IMR-90 (cell line): ENCODE data around the gene FOXK1. TPM values are rescaled to one million over a fixed set of nuclear protein-coding genes. Genes with fewer than 3 reads are reported as not detected.

Experiments used
- ATAC-seq: fragments of 200-7000 bp; cut with Tn5 transposase; 2 replicates; pipeline ENCODE4 v1.9.1; 2020; ENCODE audit warnings: low read depth, mild to moderate bottlenecking, moderate library complexity
- BruUV-seq: library from RNA; stranded (reverse); fragments of 400-500 nt; replicated peaks from 2 replicates; lab custom pipeline; 2021; lab: Mats Ljungman, UMichigan
- CTCF ChIA-PET: fragments of 300-600 bp; formaldehyde crosslinking; extraction: SDS; loops from one replicate; lab custom pipeline; 2021; ENCODE audit warnings: antibody characterized with exemption; lab: Yijun Ruan, JAX
- POLR2A ChIA-PET: fragments of 300-600 bp; sonication (Branson Sonifier 250); formaldehyde crosslinking; loops from one replicate; lab custom pipeline; 2022; ENCODE audit warnings: antibody characterized with exemption; ENCODE audit not compliant: unreplicated experiment; lab: Charles Lee
- DNase-seq: peaks from one replicate; pipeline ENCODE4 v3.0.0; 2013
- H2AFZ ChIP-seq: replicated peaks from 2 replicates; pipeline ENCODE3; 2013; ENCODE audit warnings: low read length, mild to moderate bottlenecking; ENCODE audit not compliant: poor library complexity
- H2AK5ac ChIP-seq: 2 replicates; pipeline ENCODE4 v1.6.1; 2013; ENCODE audit warnings: low read depth, low read length, inconsistent platforms
- H2AK9ac ChIP-seq: replicated peaks from 2 replicates; pipeline ENCODE3; 2013; ENCODE audit warnings: mild to moderate bottlenecking, low read depth, low read length, moderate library complexity; ENCODE audit not compliant: poor library complexity
- H2BK120ac ChIP-seq: 2 replicates; pipeline ENCODE4 v1.6.1; 2013; ENCODE audit warnings: low read depth, low read length, inconsistent platforms
- H2BK15ac ChIP-seq: 3 replicates; pipeline ENCODE4 v1.6.1; 2013; ENCODE audit warnings: low read depth, low read length, inconsistent platforms
- H2BK20ac ChIP-seq: 2 replicates; pipeline ENCODE4 v1.6.1; 2013; ENCODE audit warnings: low read depth, mild to moderate bottlenecking, inconsistent platforms, low read length, moderate library complexity
- H2BK5ac ChIP-seq: 2 replicates; pipeline ENCODE4 v1.6.1; 2013; ENCODE audit warnings: mild to moderate bottlenecking, low read depth, low read length, inconsistent platforms; ENCODE audit not compliant: poor library complexity, severe bottlenecking
- H3K14ac ChIP-seq: replicated peaks from 2 replicates; pipeline ENCODE4 v1.6.1; 2013; ENCODE audit warnings: low read depth, low read length, inconsistent platforms
- H3K18ac ChIP-seq: 2 replicates; pipeline ENCODE4 v1.6.1; 2013; ENCODE audit warnings: low read depth, low read length, control low read depth
- H3K23ac ChIP-seq: 2 replicates; pipeline ENCODE4 v1.6.1; 2013; ENCODE audit warnings: low read depth, low read length, inconsistent platforms
- H3K27ac ChIP-seq: 2 replicates; pipeline ENCODE4 v1.5.1; 2013; ENCODE audit warnings: mild to moderate bottlenecking, control low read depth, low read length; ENCODE audit not compliant: insufficient read depth
- H3K27me3 ChIP-seq: 2 replicates; pipeline ENCODE4 v1.6.1; 2013; ENCODE audit warnings: low read length; ENCODE audit not compliant: control insufficient read depth, insufficient read depth
- H3K36me3 ChIP-seq: 2 replicates; pipeline ENCODE4 v1.6.1; 2013; ENCODE audit warnings: low read length, mixed read lengths; ENCODE audit not compliant: control insufficient read depth, insufficient read depth
- H3K4ac ChIP-seq: 2 replicates; pipeline ENCODE4 v1.6.1; 2013; ENCODE audit warnings: low read depth, low read length, inconsistent platforms
- H3K4me1 ChIP-seq: 2 replicates; pipeline ENCODE4 v1.6.1; 2013; ENCODE audit warnings: low read length, mixed read lengths; ENCODE audit not compliant: control insufficient read depth, insufficient read depth
- H3K4me2 ChIP-seq: 2 replicates; pipeline ENCODE4 v1.6.1; 2013; ENCODE audit warnings: low read depth, mild to moderate bottlenecking, control low read depth, low read length, moderate library complexity
- H3K4me3 ChIP-seq: 2 replicates; pipeline ENCODE4 v1.5.1; 2013; ENCODE audit warnings: low read depth, mild to moderate bottlenecking, control low read depth, low read length, moderate library complexity; ENCODE audit not compliant: insufficient read depth
- H3K56ac ChIP-seq: 2 replicates; pipeline ENCODE4 v1.6.1; 2013; ENCODE audit warnings: low read length, inconsistent platforms; ENCODE audit not compliant: insufficient read depth; ENCODE audit errors: extremely low read depth
- H3K79me1 ChIP-seq, 2 experiments: 2 replicates each; pipeline ENCODE4 v1.6.1; 2013; ENCODE audit warnings: low read length in 2 of 2, inconsistent platforms in 1 of 2, low read depth in 1 of 2
- H3K9ac ChIP-seq: 2 replicates; pipeline ENCODE4 v1.6.1; 2013; ENCODE audit warnings: low read depth, low read length, control low read depth
- H3K9me1 ChIP-seq: 2 replicates; pipeline ENCODE4 v1.6.1; 2013; ENCODE audit warnings: low read length, inconsistent platforms; ENCODE audit not compliant: insufficient read depth
- H3K9me3 ChIP-seq: 2 replicates; pipeline ENCODE4 v1.6.1; 2013; ENCODE audit warnings: low read length; ENCODE audit not compliant: control insufficient read depth, insufficient read depth
- H4K20me1 ChIP-seq: 2 replicates; pipeline ENCODE4 v1.6.1; 2013; ENCODE audit warnings: low read length, inconsistent platforms; ENCODE audit not compliant: insufficient read depth
- H4K5ac ChIP-seq: 2 replicates; pipeline ENCODE4 v1.6.1; 2013; ENCODE audit warnings: mild to moderate bottlenecking, low read depth, low read length, control low read depth
- H4K8ac ChIP-seq, 2 experiments: 2 replicates each; pipeline ENCODE4 v1.6.1; 2013; ENCODE audit warnings: low read depth in 2 of 2, low read length in 2 of 2, control low read depth in 1 of 2, inconsistent platforms in 1 of 2
- H4K91ac ChIP-seq: 2 replicates; pipeline ENCODE4 v1.6.1; 2013; ENCODE audit warnings: low read depth, low read length, inconsistent platforms; ENCODE audit not compliant: insufficient read depth
- BHLHE40 ChIP-seq: fragments of 150-350 bp; IDR thresholded peaks from 2 replicates; pipeline ENCODE4 v1.6.1; 2016; ENCODE audit warnings: mild to moderate bottlenecking, low read depth, low read length
- CEBPB ChIP-seq: IDR thresholded peaks from 2 replicates; pipeline ENCODE4 v1.6.1; 2012; ENCODE audit warnings: low read depth, low read length, improper control_type of control experiment
- CHD1 ChIP-seq: IDR thresholded peaks from 2 replicates; pipeline ENCODE4 v1.6.1; 2012; ENCODE audit warnings: low read depth, low read length, improper control_type of control experiment
- CTCF ChIP-seq: conservative IDR thresholded peaks from 2 replicates; pipeline ENCODE4 v1.5.1; 2012; ENCODE audit warnings: mild to moderate bottlenecking, low read depth, low read length, improper control_type of control experiment
- ELK1 ChIP-seq: fragments of 150-350 bp; IDR thresholded peaks from 2 replicates; pipeline ENCODE4 v1.6.1; 2016; ENCODE audit warnings: low read depth, mild to moderate bottlenecking, low read length, moderate library complexity, borderline replicate concordance
- FOS ChIP-seq: fragments of 150-350 bp; IDR thresholded peaks from 2 replicates; pipeline ENCODE4 v1.6.1; 2016; ENCODE audit warnings: low read depth, low read length
- MAFK ChIP-seq: IDR thresholded peaks from 2 replicates; pipeline ENCODE4 v1.6.1; 2012; ENCODE audit warnings: low read depth, low read length, improper control_type of control experiment
- MAZ ChIP-seq: IDR thresholded peaks from 2 replicates; pipeline ENCODE4 v1.6.1; 2012; ENCODE audit warnings: low read depth, mild to moderate bottlenecking, low read length, improper control_type of control experiment, moderate library complexity, borderline replicate concordance
- MXI1 ChIP-seq: IDR thresholded peaks from 2 replicates; pipeline ENCODE4 v1.6.1; 2012; ENCODE audit warnings: low read depth, mild to moderate bottlenecking, low read length, moderate library complexity, borderline replicate concordance
- NFE2L2 ChIP-seq: fragments of 150-350 bp; IDR thresholded peaks from 2 replicates; pipeline ENCODE4 v1.6.1; 2016; ENCODE audit warnings: low read depth, mild to moderate bottlenecking, low read length
- POLR2A ChIP-seq: IDR thresholded peaks from 2 replicates; pipeline ENCODE4 v1.6.1; 2012; ENCODE audit warnings: mild to moderate bottlenecking, low read depth, low read length
- RAD21 ChIP-seq: IDR thresholded peaks from 2 replicates; pipeline ENCODE4 v1.6.1; 2012; ENCODE audit warnings: low read length, improper control_type of control experiment
- RCOR1 ChIP-seq: IDR thresholded peaks from 2 replicates; pipeline ENCODE4 v1.6.1; 2012; ENCODE audit warnings: mild to moderate bottlenecking, low read length, improper control_type of control experiment; ENCODE audit not compliant: insufficient replicate concordance
- RFX5 ChIP-seq: IDR thresholded peaks from 2 replicates; pipeline ENCODE4 v1.8.0; 2012; ENCODE audit warnings: low read depth, mild to moderate bottlenecking, low read length, moderate library complexity
- SMC3 ChIP-seq: fragments of 150-350 bp; IDR thresholded peaks from 2 replicates; pipeline ENCODE4 v1.6.1; 2016; ENCODE audit warnings: low read depth, mild to moderate bottlenecking, antibody characterized with exemption, low read length, moderate library complexity
- USF2 ChIP-seq: fragments of 150-350 bp; IDR thresholded peaks from 2 replicates; pipeline ENCODE4 v1.6.1; 2017; ENCODE audit warnings: mild to moderate bottlenecking, antibody characterized with exemption, low read length, low read depth
- WGBS, 2 experiments: methylation state at CpG; one replicate each; pipeline versions ENCODE4 v1.1.5 to v1.1.7; 2013; ENCODE audit warnings: missing lambda C conversion rate in 2 of 2; ENCODE audit not compliant: insufficient read length in 1 of 2; ENCODE audit errors: extremely low coverage in 2 of 2; 5-methylcytosine and 5-hydroxymethylcytosine counted together
- dilution Hi-C: fragments of 300-500 bp; cut with HindIII; formaldehyde crosslinking; loops from one replicate; pipeline ENCODE4 v1.14.3; 2018; ENCODE audit warnings: low sequenced_read_pairs; ENCODE audit not compliant: unreplicated experiment
- in situ Hi-C: fragments of 300-500 bp; cut with MboI; formaldehyde crosslinking; loops from 3 replicates; pipeline ENCODE4 v1.14.3; 2019; ENCODE audit warnings: low sequenced_read_pairs, inconsistent platforms, mixed read lengths
- intact Hi-C: fragments of 100-400 bp; cut with micrococcal nuclease; formaldehyde crosslinking; loops from 2 replicates; pipeline ENCODE4 v1.10.0; 2022
- polyA plus RNA-seq, 3 experiments: library from polyadenylated mRNA; depleted of rRNA; stranded (reverse); fragments of >200 nt; gene quantifications; 2 replicates each; pipeline ENCODE4 v1.2.3, GENCODE V29; 2012; ENCODE audit warnings: low replicate concordance in 1 of 3
- total RNA-seq: library from RNA; depleted of rRNA; stranded (reverse); fragments of >200 nt; gene quantifications from 2 replicates; pipeline ENCODE4 v1.2.3, GENCODE V29; 2012

Gene FOXK1
- total and polyA plus RNA-seq, 2 of the 4 experiments (the other 2 are of a cell fraction), result 4.3 to 8.8 TPM

- Histone ChIP-seq H3K4me2 (no peak overlapping the region), H2BK5ac (no peak overlapping the region), H3K23ac (no peak overlapping the region), H3K4ac (no peak overlapping the region), H3K79me1 (peaks cover 3 to 21% of the 10 kb centered on the region in 2 experiments), H3K4me3 (no peak overlapping the region), H4K20me1 (peaks cover 8% of the 10 kb centered on the region; the same call in 1 of the 2 replicates), H3K4me1 (no peaks in the 10 kb centered on the region), H3K56ac (no peak overlapping the region), H3K27me3 (no peaks in the 10 kb centered on the region), H2BK120ac (no peak overlapping the region), H3K18ac (no peak overlapping the region), H3K36me3 (peaks cover 80% of the 10 kb centered on the region), H4K8ac (no peak overlapping the region), H2AK9ac (no peak overlapping the region), H2AK5ac (no peak overlapping the region), H2BK15ac (no peak overlapping the region), H3K9me3 (no peaks in the 10 kb centered on the region), H4K5ac (no peak overlapping the region), H3K9ac (no peak overlapping the region), H3K27ac (no peak overlapping the region), H3K9me1 (no peaks in the 10 kb centered on the region), H2BK20ac (no peak overlapping the region), H3K14ac (no peak overlapping the region), H2AFZ (no peak overlapping the region), H4K91ac (no peak overlapping the region)
- WGBS, 2 experiments, result 100% methylated on average over 11 of the region's 19 CpGs; no CpG with 5 or more reads in 1 of the 2 experiments
- dilution Hi-C loops (no loop called here), intact Hi-C loops (no loop called here), in situ Hi-C loops (loop anchor here (25.0 kb wide), 1 partner anchor 1896 kb away; no protein-coding TSS in a partner anchor)
- BruUV-seq, result no TSS peak
- POLR2A ChIA-PET, result no interaction called here
- CTCF ChIA-PET, result no interaction called here
- ATAC-seq (no peak), DNase-seq (no peak)
- TF ChIP-seq FOS (no peak), CTCF (no peak), RCOR1 (no peak), CEBPB (no peak), USF2 (no peak), MAZ (no peak), MXI1 (no peak), BHLHE40 (no peak), MAFK (no peak), RFX5 (no peak), NFE2L2 (no peak), RAD21 (no peak), SMC3 (no peak), POLR2A (no peak), CHD1 (no peak), ELK1 (no peak)
Measured at GRCh38 chr7:4758111-4758510, 76.0 kb downstream of the FOXK1 start.
